HFFc6 (cell line): Measurements from ENCODE around the gene ZNF771. TPM values are rescaled to one million over a fixed set of nuclear protein-coding genes. Genes with fewer than 3 reads are reported as not detected.

Source experiments
- DNase-seq: peaks from one replicate; pipeline ENCODE4 v3.0.0-alpha.2; 2018
- H3K27ac Mint-ChIP-seq: 2 replicates; pipeline ENCODE4 v1.8.0; 2020; ENCODE audit warnings: mild to moderate bottlenecking, mixed read lengths
- H3K27me3 Mint-ChIP-seq: 2 replicates; pipeline ENCODE4 v1.8.0; 2021; ENCODE audit warnings: mild to moderate bottlenecking, moderate library complexity, mixed read lengths; ENCODE audit not compliant: insufficient read depth
- H3K36me3 Mint-ChIP-seq: 2 replicates; pipeline ENCODE4 v1.8.0; 2021; ENCODE audit warnings: low read depth, mixed read lengths
- H3K4me1 Mint-ChIP-seq: 2 replicates; pipeline ENCODE4 v1.8.0; 2020; ENCODE audit warnings: low read depth, mixed read lengths
- H3K4me3 Mint-ChIP-seq: 2 replicates; pipeline ENCODE4 v1.8.0; 2020; ENCODE audit warnings: mild to moderate bottlenecking, moderate library complexity, mixed read lengths
- H3K9me3 Mint-ChIP-seq: 2 replicates; pipeline ENCODE4 v1.8.0; 2020; ENCODE audit warnings: mild to moderate bottlenecking, mixed read lengths
- CTCF ChIP-seq: fragments of 200-600 bp; sonication (generic); IDR thresholded peaks from 2 replicates; pipeline ENCODE4 v1.5.0; 2021; ENCODE audit warnings: antibody characterized with exemption, mild to moderate bottlenecking
- total RNA-seq, 6 experiments: library from RNA; stranded (reverse); fragmentation: NEBNext Ultra II Directional; extraction: Animal tissue kit (Norgen Biotek cat#: 25700); gene quantifications; 2 replicates in 1 of 6; 3 replicates in 5 of 6; pipeline ENCODE4 v1.2.3, GENCODE V29; 2021

The ZNF771 gene
- total RNA-seq, 6 experiments from 2014 or later = 15.8 to 19.1 (median 16.8) TPM

- Mint-ChIP-seq H3K9me3 (no peaks in the 10 kb centered on the region), H3K27ac (no peak overlapping the region), H3K4me3 (peak overlapping the region; percentile 50; the same call in 1 of the 2 replicates), H3K36me3 (peaks cover 21% of the 10 kb centered on the region), H3K4me1 (peaks cover 18% of the 10 kb centered on the region), H3K27me3 (peaks cover 8% of the 10 kb centered on the region)
- peak; percentile 71 for DNase-seq
- TF ChIP-seq CTCF = no peak; the same call in 1 of the 2 replicates
Measured at GRCh38 chr16:30417529-30418349, 10.3 kb downstream of the ZNF771 start.

- H3K36me3 Mint-ChIP-seq = peaks cover 20% of the 10 kb centered on the region
- no peak overlapping the region for H3K27ac Mint-ChIP-seq
- H3K4me1 Mint-ChIP-seq = peaks cover 18% of the 10 kb centered on the region
- no peak for TF ChIP-seq CTCF
- H3K27me3 Mint-ChIP-seq = peaks cover 8% of the 10 kb centered on the region
- H3K4me3 Mint-ChIP-seq = no peak overlapping the region; the same call in 1 of the 2 replicates
- no peaks in the 10 kb centered on the region for H3K9me3 Mint-ChIP-seq
- no peak for DNase-seq
Measured at GRCh38 chr16:30418350-30419181, 11.2 kb downstream of the ZNF771 start.

GRCh38 chr16:30421010-30421409 is 13.6 kb downstream of the ZNF771 start:
- Mint-ChIP-seq H3K27me3 (peaks cover 8% of the 10 kb centered on the region), H3K4me3 (no peak overlapping the region), H3K36me3 (peaks cover 16% of the 10 kb centered on the region), H3K4me1 (peaks cover 13% of the 10 kb centered on the region), H3K27ac (no peak overlapping the region), H3K9me3 (no peaks in the 10 kb centered on the region)
- DNase-seq = no peak
- no peak for TF ChIP-seq CTCF

GRCh38 chr16:30428055-30428454 is 20.6 kb downstream of the ZNF771 start:
- TF ChIP-seq CTCF = no peak
- Mint-ChIP-seq H3K4me1 (no peaks in the 10 kb centered on the region), H3K4me3 (no peak overlapping the region; the same call in 1 of the 2 replicates), H3K36me3 (peaks cover 11% of the 10 kb centered on the region), H3K9me3 (no peaks in the 10 kb centered on the region), H3K27me3 (peaks cover 5% of the 10 kb centered on the region), H3K27ac (no peak overlapping the region)
- no peak for DNase-seq

- no peak for TF ChIP-seq CTCF
- H3K36me3 Mint-ChIP-seq = peaks cover 11% of the 10 kb centered on the region
- peaks cover 6% of the 10 kb centered on the region for H3K27me3 Mint-ChIP-seq
- H3K4me1 Mint-ChIP-seq = no peaks in the 10 kb centered on the region
- H3K9me3 Mint-ChIP-seq = no peaks in the 10 kb centered on the region
- DNase-seq = no peak
- H3K4me3 Mint-ChIP-seq = no peak overlapping the region
- H3K27ac Mint-ChIP-seq = no peak overlapping the region
Measured at GRCh38 chr16:30429418-30429677, 21.9 kb downstream of the ZNF771 start.
